Astrocyte (in vitro differentiated cells and primary cell): ENCODE data around the gene RAB35. TPM values are rescaled to one million over a fixed set of nuclear protein-coding genes. Genes with fewer than 3 reads are reported as not detected.

Experiments used
- DNase-seq: peaks from one replicate; pipeline ENCODE4 v3.0.0-alpha.2; 2010; ENCODE audit warnings: low read depth
- FAIRE-seq: peaks from 2 replicates; lab custom pipeline; 2011; peaks lifted over from hg19 to GRCh38; lab: Jason Lieb, UNC
- H2AFZ ChIP-seq: 2 replicates; pipeline ENCODE4 v1.6.0; 2012; ENCODE audit warnings: low read depth, low read length, inconsistent platforms
- H3K27ac ChIP-seq: 2 replicates; pipeline ENCODE4 v1.5.1; 2011; ENCODE audit warnings: low read depth, low read length, inconsistent platforms
- H3K27me3 ChIP-seq: 2 replicates; pipeline ENCODE4 v1.6.0; 2011; ENCODE audit warnings: low read length, inconsistent platforms; ENCODE audit not compliant: insufficient read depth
- H3K36me3 ChIP-seq: 2 replicates; pipeline ENCODE4 v1.5.1; 2011; ENCODE audit warnings: low read length, inconsistent platforms; ENCODE audit not compliant: insufficient read depth
- H3K4me1 ChIP-seq: 2 replicates; pipeline ENCODE4 v1.5.1; 2011; ENCODE audit warnings: low read length, inconsistent platforms; ENCODE audit not compliant: insufficient read depth
- H3K4me2 ChIP-seq: 2 replicates; pipeline ENCODE4 v1.6.0; 2012; ENCODE audit warnings: low read length, inconsistent platforms
- H3K4me3 ChIP-seq: 2 replicates; pipeline ENCODE4 v1.5.1; 2011; ENCODE audit warnings: low read depth, mild to moderate bottlenecking, low read length, inconsistent platforms; ENCODE audit not compliant: insufficient read depth
- H3K79me2 ChIP-seq: 2 replicates; pipeline ENCODE4 v1.6.0; 2012; ENCODE audit warnings: mild to moderate bottlenecking, low read length, inconsistent platforms; ENCODE audit not compliant: insufficient read depth
- H3K9ac ChIP-seq: 2 replicates; pipeline ENCODE4 v1.6.0; 2012; ENCODE audit warnings: mild to moderate bottlenecking, low read length, inconsistent platforms
- H3K9me3 ChIP-seq: 2 replicates; pipeline ENCODE4 v1.5.1; 2012; ENCODE audit warnings: low read depth, mild to moderate bottlenecking, low read length, inconsistent platforms; ENCODE audit not compliant: insufficient read depth
- H4K20me1 ChIP-seq: 2 replicates; pipeline ENCODE4 v1.6.0; 2012; ENCODE audit warnings: low read length, inconsistent platforms; ENCODE audit not compliant: insufficient read depth
- H3K27ac Mint-ChIP-seq: one replicate; pipeline ENCODE4 v1.8.0; 2021; ENCODE audit warnings: mild to moderate bottlenecking, mixed read lengths; ENCODE audit not compliant: unreplicated experiment
- H3K27me3 Mint-ChIP-seq: one replicate; pipeline ENCODE4 v1.8.0; 2021; ENCODE audit warnings: low read depth, mixed read lengths; ENCODE audit not compliant: unreplicated experiment
- H3K36me3 Mint-ChIP-seq: one replicate; pipeline ENCODE4 v1.8.0; 2021; ENCODE audit warnings: low read depth, mixed read lengths; ENCODE audit not compliant: unreplicated experiment
- H3K4me1 Mint-ChIP-seq: one replicate; pipeline ENCODE4 v1.8.0; 2021; ENCODE audit warnings: low read depth, mixed read lengths; ENCODE audit not compliant: unreplicated experiment
- H3K4me3 Mint-ChIP-seq: one replicate; pipeline ENCODE4 v1.8.0; 2021; ENCODE audit warnings: mild to moderate bottlenecking, moderate library complexity, mixed read lengths; ENCODE audit not compliant: unreplicated experiment
- H3K9me3 Mint-ChIP-seq: one replicate; pipeline ENCODE4 v1.8.0; 2021; ENCODE audit warnings: mild to moderate bottlenecking, mixed read lengths; ENCODE audit not compliant: unreplicated experiment
- EZH2 ChIP-seq: IDR thresholded peaks from 2 replicates; pipeline ENCODE4 v1.6.1; 2012; ENCODE audit warnings: mild to moderate bottlenecking, low read length, inconsistent platforms; ENCODE audit not compliant: insufficient read depth
- total RNA-seq: library from RNA; stranded (reverse); gene quantifications from 2 replicates; pipeline ENCODE4 v1.2.1, GENCODE V29; 2021
- TF ChIP-seq, protein P1 (sequence below): IDR thresholded peaks from 2 replicates; pipeline ENCODE4 v1.5.1; 2011; ENCODE audit warnings: low read depth, mild to moderate bottlenecking, inconsistent platforms, low read length, moderate library complexity; ENCODE audit not compliant: insufficient read depth

RAB35 gene
- total RNA-seq, 1 donor from 2014 or later: 63.3 TPM

DNA sequence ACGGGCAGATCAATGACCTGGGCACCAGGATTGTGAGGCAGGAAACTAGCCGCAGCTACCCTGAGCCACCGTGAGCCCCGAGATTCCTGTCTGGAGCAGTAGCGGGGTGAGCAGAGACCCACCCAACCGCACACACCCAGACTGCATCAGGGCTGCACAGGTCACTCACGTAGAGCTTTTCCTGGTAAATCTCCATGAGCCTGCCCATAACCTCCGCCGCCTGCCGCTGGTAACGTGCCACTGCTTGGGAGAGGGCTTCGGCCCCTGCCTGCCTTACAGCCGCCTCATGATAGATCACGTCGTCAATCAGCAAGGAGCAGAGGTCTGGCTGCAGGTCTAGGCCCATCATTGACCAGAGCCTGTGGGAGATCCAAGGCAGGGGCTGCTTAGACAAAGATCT, 38.5 kb upstream of the RAB35 start:
- H2AFZ ChIP-seq: no peak overlapping the region
- H3K4me3 ChIP-seq: no peak overlapping the region
- Mint-ChIP-seq H3K9me3 (no peaks in the 10 kb centered on the region), H3K27ac (no peak overlapping the region), H3K36me3 (peaks cover 33% of the 10 kb centered on the region), H3K4me1 (no peaks in the 10 kb centered on the region), H3K27me3 (no peaks in the 10 kb centered on the region), H3K4me3 (no peak overlapping the region)
- TF ChIP-seq EZH2: no peak
- TF ChIP-seq, protein P1, sequence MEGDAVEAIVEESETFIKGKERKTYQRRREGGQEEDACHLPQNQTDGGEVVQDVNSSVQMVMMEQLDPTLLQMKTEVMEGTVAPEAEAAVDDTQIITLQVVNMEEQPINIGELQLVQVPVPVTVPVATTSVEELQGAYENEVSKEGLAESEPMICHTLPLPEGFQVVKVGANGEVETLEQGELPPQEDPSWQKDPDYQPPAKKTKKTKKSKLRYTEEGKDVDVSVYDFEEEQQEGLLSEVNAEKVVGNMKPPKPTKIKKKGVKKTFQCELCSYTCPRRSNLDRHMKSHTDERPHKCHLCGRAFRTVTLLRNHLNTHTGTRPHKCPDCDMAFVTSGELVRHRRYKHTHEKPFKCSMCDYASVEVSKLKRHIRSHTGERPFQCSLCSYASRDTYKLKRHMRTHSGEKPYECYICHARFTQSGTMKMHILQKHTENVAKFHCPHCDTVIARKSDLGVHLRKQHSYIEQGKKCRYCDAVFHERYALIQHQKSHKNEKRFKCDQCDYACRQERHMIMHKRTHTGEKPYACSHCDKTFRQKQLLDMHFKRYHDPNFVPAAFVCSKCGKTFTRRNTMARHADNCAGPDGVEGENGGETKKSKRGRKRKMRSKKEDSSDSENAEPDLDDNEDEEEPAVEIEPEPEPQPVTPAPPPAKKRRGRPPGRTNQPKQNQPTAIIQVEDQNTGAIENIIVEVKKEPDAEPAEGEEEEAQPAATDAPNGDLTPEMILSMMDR: no peak
- no peak for FAIRE-seq
- H3K9me3 ChIP-seq: no peaks in the 10 kb centered on the region
- no peaks in the 10 kb centered on the region for H3K27me3 ChIP-seq
- H3K9ac ChIP-seq: no peak overlapping the region
- H3K4me1 ChIP-seq: no peaks in the 10 kb centered on the region
- H3K36me3 ChIP-seq: peaks cover 57% of the 10 kb centered on the region
- H4K20me1 ChIP-seq: peaks cover 58% of the 10 kb centered on the region
- H3K79me2 ChIP-seq: no peaks in the 10 kb centered on the region
- no peak overlapping the region for H3K27ac ChIP-seq
- no peak for DNase-seq
- no peak overlapping the region for H3K4me2 ChIP-seq

DNA sequence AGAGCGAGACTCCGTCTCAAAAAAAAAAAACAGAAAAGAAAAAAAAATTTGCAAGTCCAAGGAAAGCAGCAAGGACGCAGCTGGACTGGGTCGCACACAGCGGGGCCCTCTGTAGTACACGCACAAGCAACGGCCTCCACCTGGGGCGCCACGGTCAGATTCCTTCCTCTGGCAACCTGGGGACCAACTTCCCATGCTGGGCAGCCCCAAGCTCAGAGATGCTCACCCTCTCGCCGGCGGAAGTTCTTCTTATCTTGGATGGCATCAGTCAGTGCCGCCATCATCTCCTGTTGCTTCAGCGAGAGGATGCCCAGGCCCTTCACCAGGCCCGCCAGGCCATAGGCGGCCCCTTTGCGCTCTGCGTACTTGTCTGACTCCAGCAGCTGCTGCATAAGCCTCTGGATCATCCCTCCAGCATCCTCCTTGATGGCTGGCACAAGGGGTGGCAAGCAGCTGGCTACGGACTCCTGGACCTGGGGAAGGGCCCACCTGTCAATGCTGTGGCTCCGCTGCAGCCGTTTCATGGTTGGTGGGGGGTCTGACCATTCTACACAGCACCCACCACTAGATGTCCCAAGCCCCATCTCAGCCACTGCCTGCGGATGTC, 34.5 kb upstream of the RAB35 start:
- no peaks in the 10 kb centered on the region for H3K9me3 Mint-ChIP-seq
- H3K36me3 ChIP-seq: peaks cover 70% of the 10 kb centered on the region

DNA sequence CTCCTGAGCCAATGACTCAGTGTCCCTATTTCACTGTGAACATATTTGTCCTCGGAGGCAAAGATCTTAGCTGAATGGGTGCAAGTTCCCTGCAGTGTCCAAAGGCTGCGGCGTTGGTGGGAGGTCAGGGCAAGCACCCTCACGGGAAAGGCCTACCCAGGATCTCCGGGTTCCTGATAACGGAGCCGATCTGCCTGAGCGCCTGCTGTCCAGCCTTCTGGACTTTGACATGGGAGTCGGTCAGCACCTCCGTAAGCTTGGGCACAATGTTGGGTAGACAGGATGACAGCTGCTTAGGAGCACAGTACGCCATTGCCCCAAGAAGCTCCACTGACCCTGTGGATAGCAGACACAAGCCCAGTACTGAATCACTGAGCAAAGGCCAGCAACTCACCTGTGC, 31.5 kb upstream of the RAB35 start:
- no peaks in the 10 kb centered on the region for H3K4me1 Mint-ChIP-seq
- DNase-seq: no peak
- Histone ChIP-seq H3K4me2 (no peak overlapping the region), H2AFZ (no peak overlapping the region), H3K79me2 (no peaks in the 10 kb centered on the region), H3K27me3 (no peaks in the 10 kb centered on the region), H3K4me1 (no peaks in the 10 kb centered on the region), H4K20me1 (peaks cover 31% of the 10 kb centered on the region), H3K9ac (no peak overlapping the region), H3K9me3 (no peaks in the 10 kb centered on the region), H3K36me3 (peaks cover 57% of the 10 kb centered on the region), H3K4me3 (no peak overlapping the region), H3K27ac (no peak overlapping the region)
- TF ChIP-seq, protein P1: no peak
- no peak for TF ChIP-seq EZH2
- H3K36me3 Mint-ChIP-seq: peaks cover 31% of the 10 kb centered on the region
- H3K27ac Mint-ChIP-seq: no peak overlapping the region
- no peak for FAIRE-seq
- H3K27me3 Mint-ChIP-seq: no peaks in the 10 kb centered on the region
- no peaks in the 10 kb centered on the region for H3K9me3 Mint-ChIP-seq
- no peak overlapping the region for H3K4me3 Mint-ChIP-seq

More for the DNA sequence above, 34.5 kb upstream of the RAB35 start:
- Histone ChIP-seq H3K4me1 (no peaks in the 10 kb centered on the region), H3K4me3 (no peak overlapping the region), H4K20me1 (peaks cover 45% of the 10 kb centered on the region), H3K27me3 (no peaks in the 10 kb centered on the region), H3K9me3 (no peaks in the 10 kb centered on the region), H3K9ac (no peak overlapping the region), H2AFZ (no peak overlapping the region), H3K79me2 (no peaks in the 10 kb centered on the region), H3K27ac (no peak overlapping the region), H3K4me2 (no peak overlapping the region)
- no peak for FAIRE-seq
- no peak for DNase-seq
- Mint-ChIP-seq H3K36me3 (peaks cover 29% of the 10 kb centered on the region), H3K4me1 (no peaks in the 10 kb centered on the region), H3K27me3 (no peaks in the 10 kb centered on the region), H3K4me3 (no peak overlapping the region), H3K27ac (no peak overlapping the region)
- no peak for TF ChIP-seq EZH2
- TF ChIP-seq, protein P1: no peak
